GM12878 (cell line): ENCODE results near the gene TRMT13.

Experiments used
- BHLHE40 ChIP-seq, 2 experiments: fragments of 450-650 bp in 1 of 2; IDR thresholded peaks; 2 replicates each; pipeline ENCODE4 v1.6.1; 2011 to 2017; ENCODE audit warnings: low read depth in 2 of 2, borderline replicate concordance in 1 of 2, improper control_type of control experiment in 1 of 2, low read length in 1 of 2, mild to moderate bottlenecking in 1 of 2
- CEBPZ ChIP-seq: fragments of 150-350 bp; IDR thresholded peaks from 2 replicates; pipeline ENCODE4 v1.6.1; 2016; ENCODE audit warnings: low read depth, low read length
- CTCF ChIP-seq, 3 experiments: IDR thresholded peaks in 2 of 3; conservative IDR thresholded peaks in 1 of 3; 2 replicates each; pipeline ENCODE4 v1.5.1; 2011; ENCODE audit warnings: low read depth in 3 of 3, low read length in 3 of 3, mild to moderate bottlenecking in 3 of 3, control low read depth in 2 of 3, moderate library complexity in 2 of 3, inconsistent platforms in 1 of 3, mixed read lengths in 1 of 3; ENCODE audit not compliant: control insufficient read depth in 2 of 3, insufficient read depth in 1 of 3; ENCODE audit errors: extremely low read depth in 1 of 3
- KDM1A ChIP-seq: fragments of 200-600 bp; sonication (generic); IDR thresholded peaks from 2 replicates; pipeline ENCODE4 v1.6.1; 2016; ENCODE audit warnings: borderline replicate concordance
- MTA3 ChIP-seq: IDR thresholded peaks from 2 replicates; pipeline ENCODE4 v1.6.1; 2012; ENCODE audit warnings: low read length, inconsistent platforms, borderline replicate concordance
- MYC ChIP-seq: IDR thresholded peaks from 2 replicates; pipeline ENCODE4 v1.6.1; 2011; ENCODE audit warnings: mild to moderate bottlenecking, low read length, moderate library complexity, inconsistent platforms; ENCODE audit not compliant: insufficient read depth, insufficient replicate concordance, insufficient read length, severe bottlenecking
- PBX3 ChIP-seq: IDR thresholded peaks from 2 replicates; pipeline ENCODE4 v1.6.1; 2011; ENCODE audit warnings: mild to moderate bottlenecking, low read depth, low read length, moderate library complexity; ENCODE audit not compliant: insufficient replicate concordance
- POLR2A ChIP-seq: IDR thresholded peaks from 2 replicates; pipeline ENCODE4 v1.6.1; 2011; ENCODE audit warnings: low read depth, mild to moderate bottlenecking, low read length
- POLR2AphosphoS5 ChIP-seq: IDR thresholded peaks from 2 replicates; pipeline ENCODE4 v1.6.1; 2011; ENCODE audit warnings: mild to moderate bottlenecking, low read length, inconsistent platforms
- SP1 ChIP-seq: IDR thresholded peaks from one replicate; pipeline ENCODE4 v1.6.1; 2011; ENCODE audit warnings: low read depth, low read length
- SREBF1 ChIP-seq: IDR thresholded peaks from 2 replicates; pipeline ENCODE4 v1.6.1; 2012; ENCODE audit warnings: mild to moderate bottlenecking, low read length
- SRF ChIP-seq, 2 experiments: IDR thresholded peaks; 2 replicates each; pipeline ENCODE4 v1.6.1; 2011; ENCODE audit warnings: low read depth in 2 of 2, low read length in 2 of 2, mild to moderate bottlenecking in 1 of 2, moderate library complexity in 1 of 2
- ZNF687 ChIP-seq: fragments of 450-650 bp; IDR thresholded peaks from 2 replicates; pipeline ENCODE4 v1.6.1; 2017; ENCODE audit warnings: mild to moderate bottlenecking, moderate library complexity
- TF ChIP-seq, protein P1 (sequence below): fragments of 450-650 bp; IDR thresholded peaks from 2 replicates; pipeline ENCODE4 v1.6.1; 2017; ENCODE audit warnings: mild to moderate bottlenecking, moderate library complexity

- no peak for TF ChIP-seq SRF (IDR thresholded peaks at IDR 0.05; ENCODE audit: low read depth in 2 of 2, low read length in 2 of 2)
- no peak for TF ChIP-seq SREBF1
- TF ChIP-seq KDM1A = no peak
- no peak for TF ChIP-seq CTCF (IDR thresholded peaks at IDR 0.05 in 2 of 3, conservative IDR thresholded peaks at IDR 0.05 in 1 of 3; ENCODE audit: control insufficient read depth in 2 of 3, extremely low read depth in 1 of 3, insufficient read depth in 1 of 3, low read depth in 3 of 3, low read length in 3 of 3)
- TF ChIP-seq POLR2AphosphoS5 = no peak
- no peak for TF ChIP-seq POLR2A
- TF ChIP-seq ZNF687 = no peak
- TF ChIP-seq MYC = no peak
- no peak for TF ChIP-seq PBX3
- TF ChIP-seq, protein P1, sequence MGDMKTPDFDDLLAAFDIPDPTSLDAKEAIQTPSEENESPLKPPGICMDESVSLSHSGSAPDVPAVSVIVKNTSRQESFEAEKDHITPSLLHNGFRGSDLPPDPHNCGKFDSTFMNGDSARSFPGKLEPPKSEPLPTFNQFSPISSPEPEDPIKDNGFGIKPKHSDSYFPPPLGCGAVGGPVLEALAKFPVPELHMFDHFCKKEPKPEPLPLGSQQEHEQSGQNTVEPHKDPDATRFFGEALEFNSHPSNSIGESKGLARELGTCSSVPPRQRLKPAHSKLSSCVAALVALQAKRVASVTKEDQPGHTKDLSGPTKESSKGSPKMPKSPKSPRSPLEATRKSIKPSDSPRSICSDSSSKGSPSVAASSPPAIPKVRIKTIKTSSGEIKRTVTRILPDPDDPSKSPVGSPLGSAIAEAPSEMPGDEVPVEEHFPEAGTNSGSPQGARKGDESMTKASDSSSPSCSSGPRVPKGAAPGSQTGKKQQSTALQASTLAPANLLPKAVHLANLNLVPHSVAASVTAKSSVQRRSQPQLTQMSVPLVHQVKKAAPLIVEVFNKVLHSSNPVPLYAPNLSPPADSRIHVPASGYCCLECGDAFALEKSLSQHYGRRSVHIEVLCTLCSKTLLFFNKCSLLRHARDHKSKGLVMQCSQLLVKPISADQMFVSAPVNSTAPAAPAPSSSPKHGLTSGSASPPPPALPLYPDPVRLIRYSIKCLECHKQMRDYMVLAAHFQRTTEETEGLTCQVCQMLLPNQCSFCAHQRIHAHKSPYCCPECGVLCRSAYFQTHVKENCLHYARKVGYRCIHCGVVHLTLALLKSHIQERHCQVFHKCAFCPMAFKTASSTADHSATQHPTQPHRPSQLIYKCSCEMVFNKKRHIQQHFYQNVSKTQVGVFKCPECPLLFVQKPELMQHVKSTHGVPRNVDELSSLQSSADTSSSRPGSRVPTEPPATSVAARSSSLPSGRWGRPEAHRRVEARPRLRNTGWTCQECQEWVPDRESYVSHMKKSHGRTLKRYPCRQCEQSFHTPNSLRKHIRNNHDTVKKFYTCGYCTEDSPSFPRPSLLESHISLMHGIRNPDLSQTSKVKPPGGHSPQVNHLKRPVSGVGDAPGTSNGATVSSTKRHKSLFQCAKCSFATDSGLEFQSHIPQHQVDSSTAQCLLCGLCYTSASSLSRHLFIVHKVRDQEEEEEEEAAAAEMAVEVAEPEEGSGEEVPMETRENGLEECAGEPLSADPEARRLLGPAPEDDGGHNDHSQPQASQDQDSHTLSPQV = no peak
- TF ChIP-seq CEBPZ = no peak
- TF ChIP-seq BHLHE40 (IDR thresholded peaks at IDR 0.05; ENCODE audit: borderline replicate concordance in 1 of 2, low read depth in 2 of 2, low read length in 1 of 2) = no peak
- TF ChIP-seq SP1 = no peak
- TF ChIP-seq MTA3 = no peak
Measured at GRCh38 chr1:100131623-100132022, 1.3 kb upstream of the TRMT13 start.
